ENCODE measurements around the gene ITGB5.

DNA sequence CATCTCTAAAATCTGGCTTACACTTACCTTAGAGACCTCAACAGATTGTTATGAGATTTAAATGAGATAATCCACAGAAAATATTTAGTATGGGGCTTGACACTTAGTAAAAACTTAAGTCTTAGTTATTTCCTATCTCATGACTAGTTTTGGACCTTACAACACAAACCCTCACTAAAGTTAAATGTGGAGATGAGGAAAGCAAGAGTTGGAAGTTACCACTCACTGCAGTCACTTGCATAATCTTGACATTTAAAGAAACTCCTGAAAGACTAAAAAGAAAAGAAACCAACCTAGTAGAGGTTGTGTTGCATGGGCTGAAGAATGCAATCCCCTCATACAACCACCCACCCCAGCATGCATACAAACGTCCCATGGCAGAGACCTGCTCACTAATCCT lies 40.1 kb downstream of the ITGB5 start:
- TF ChIP-seq POLR2A (IDR thresholded peaks at IDR 0.05; ENCODE audit: low read length) (no peak), GATA1 (IDR thresholded peaks at IDR 0.05; ENCODE audit: low read depth, low read length) (no peak)
